Measurements from ENCODE around the gene LRMDA.

DNA sequence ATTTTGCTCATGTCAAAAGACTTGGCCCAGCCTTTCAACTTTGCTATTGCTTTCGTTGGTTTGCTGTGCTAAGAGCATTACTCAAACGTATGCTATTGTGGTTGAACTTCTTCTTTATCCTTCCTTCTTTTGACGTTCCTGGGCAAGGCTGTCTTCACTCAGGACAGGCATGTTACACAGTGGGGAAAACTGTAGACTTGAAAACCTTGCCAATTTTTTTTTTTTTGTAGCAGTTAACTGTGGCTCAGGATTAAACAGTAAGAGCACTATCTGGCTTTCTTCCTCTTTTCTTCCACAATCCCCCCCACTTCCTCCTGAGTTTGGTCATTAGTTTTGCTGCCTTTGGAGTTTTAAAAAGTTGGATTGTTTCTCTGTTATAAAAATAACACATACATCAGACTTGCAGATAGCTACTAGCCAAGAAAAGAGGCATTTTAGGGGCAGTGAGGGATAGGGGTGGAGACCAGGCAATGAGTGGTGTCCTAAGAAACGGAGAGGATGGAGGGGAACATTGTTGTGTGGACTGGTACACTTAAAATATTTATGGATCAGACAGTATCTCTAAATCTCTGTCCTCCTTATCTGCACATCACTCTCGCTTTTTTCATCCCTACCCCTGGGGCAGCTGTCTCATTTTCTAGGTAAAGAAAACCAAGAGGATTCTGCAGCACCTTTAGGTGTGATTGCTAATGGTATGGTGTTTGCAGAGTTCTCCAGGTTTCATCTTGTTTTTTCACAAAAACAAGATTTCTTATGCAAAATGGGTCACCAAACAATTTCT lies 181.7 kb downstream of the LRMDA start:
- TF ChIP-seq, protein P1, sequence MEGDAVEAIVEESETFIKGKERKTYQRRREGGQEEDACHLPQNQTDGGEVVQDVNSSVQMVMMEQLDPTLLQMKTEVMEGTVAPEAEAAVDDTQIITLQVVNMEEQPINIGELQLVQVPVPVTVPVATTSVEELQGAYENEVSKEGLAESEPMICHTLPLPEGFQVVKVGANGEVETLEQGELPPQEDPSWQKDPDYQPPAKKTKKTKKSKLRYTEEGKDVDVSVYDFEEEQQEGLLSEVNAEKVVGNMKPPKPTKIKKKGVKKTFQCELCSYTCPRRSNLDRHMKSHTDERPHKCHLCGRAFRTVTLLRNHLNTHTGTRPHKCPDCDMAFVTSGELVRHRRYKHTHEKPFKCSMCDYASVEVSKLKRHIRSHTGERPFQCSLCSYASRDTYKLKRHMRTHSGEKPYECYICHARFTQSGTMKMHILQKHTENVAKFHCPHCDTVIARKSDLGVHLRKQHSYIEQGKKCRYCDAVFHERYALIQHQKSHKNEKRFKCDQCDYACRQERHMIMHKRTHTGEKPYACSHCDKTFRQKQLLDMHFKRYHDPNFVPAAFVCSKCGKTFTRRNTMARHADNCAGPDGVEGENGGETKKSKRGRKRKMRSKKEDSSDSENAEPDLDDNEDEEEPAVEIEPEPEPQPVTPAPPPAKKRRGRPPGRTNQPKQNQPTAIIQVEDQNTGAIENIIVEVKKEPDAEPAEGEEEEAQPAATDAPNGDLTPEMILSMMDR (IDR thresholded peaks at IDR 0.05; ENCODE audit: extremely low read depth in 1 of 2, insufficient read depth in 1 of 2, low read depth in 1 of 2, low read length in 2 of 2), result no peak
- TF ChIP-seq POLR2A (IDR thresholded peaks at IDR 0.05; ENCODE audit: low read depth, low read length), result no peak
- no peak for TF ChIP-seq POLR2AphosphoS5 (IDR thresholded peaks at IDR 0.05; ENCODE audit: insufficient read depth, low read depth, low read length)
